ENCODE measurements around the gene MRGPRX1.
"Not testable (repeated sequence)": the region's sequence is repeated elsewhere in the genome, so short reads cannot be mapped to it uniquely, and the experiment has no call there.

The MRGPRX1 gene

GRCh38 chr11:18934195-18934814 is 4.9 kb downstream of the MRGPRX1 start:
- no peak overlapping the region for H3K27ac ChIP-seq (ENCODE audit: low read depth, low read length)
- H3K9me3 ChIP-seq (ENCODE audit: control insufficient read depth, insufficient read depth, low read length): no peaks in the 10 kb centered on the region
- H3K4me1 ChIP-seq (ENCODE audit: control insufficient read depth, insufficient read depth, low read length): peaks cover 10% of the 10 kb centered on the region
- H3K36me3 ChIP-seq (ENCODE audit: control insufficient read depth, insufficient read depth, low read length): no peaks in the 10 kb centered on the region
- no peak overlapping the region for H3K4me3 ChIP-seq (ENCODE audit: low read depth, low read length)
- H3K9ac ChIP-seq (ENCODE audit: low read depth, low read length): no peak overlapping the region
- H3K27me3 ChIP-seq (ENCODE audit: control insufficient read depth, insufficient read depth, low read length): no peaks in the 10 kb centered on the region

GRCh38 chr11:18927550-18928322 is 11.5 kb downstream of the MRGPRX1 start:
- no peaks in the 10 kb centered on the region for H3K27me3 ChIP-seq (ENCODE audit: control insufficient read depth, insufficient read depth, low read length)
- no peak overlapping the region for H3K27ac ChIP-seq (ENCODE audit: low read depth, low read length)
- no peaks in the 10 kb centered on the region for H3K36me3 ChIP-seq (ENCODE audit: control insufficient read depth, insufficient read depth, low read length)
- no peaks in the 10 kb centered on the region for H3K9me3 ChIP-seq (ENCODE audit: control insufficient read depth, insufficient read depth, low read length)
- no peak overlapping the region for H3K9ac ChIP-seq (ENCODE audit: low read depth, low read length)
- H3K4me1 ChIP-seq (ENCODE audit: control insufficient read depth, insufficient read depth, low read length): no peaks in the 10 kb centered on the region
- no peak overlapping the region for H3K4me3 ChIP-seq (ENCODE audit: low read depth, low read length)

- not testable (repeated sequence) for H3K9ac ChIP-seq (ENCODE audit: low read depth, low read length); H3K4me1 ChIP-seq (ENCODE audit: control insufficient read depth, insufficient read depth, low read length); H3K27me3 ChIP-seq (ENCODE audit: control insufficient read depth, insufficient read depth, low read length); H3K9me3 ChIP-seq (ENCODE audit: control insufficient read depth, insufficient read depth, low read length); H3K27ac ChIP-seq (ENCODE audit: low read depth, low read length); H3K4me3 ChIP-seq (ENCODE audit: low read depth, low read length); H3K36me3 ChIP-seq (ENCODE audit: control insufficient read depth, insufficient read depth, low read length)
Measured at GRCh38 chr11:18925426-18925825, 13.8 kb downstream of the MRGPRX1 start.

GRCh38 chr11:18912883-18913282 is 26.3 kb downstream of the MRGPRX1 start:
- H3K27me3 ChIP-seq (ENCODE audit: control insufficient read depth, insufficient read depth, low read length): no peaks in the 10 kb centered on the region
- H3K4me1 ChIP-seq (ENCODE audit: control insufficient read depth, insufficient read depth, low read length): no peaks in the 10 kb centered on the region
- no peaks in the 10 kb centered on the region for H3K9me3 ChIP-seq (ENCODE audit: control insufficient read depth, insufficient read depth, low read length)
- no peak overlapping the region for H3K9ac ChIP-seq (ENCODE audit: low read depth, low read length)
- no peaks in the 10 kb centered on the region for H3K36me3 ChIP-seq (ENCODE audit: control insufficient read depth, insufficient read depth, low read length)
- H3K27ac ChIP-seq (ENCODE audit: low read depth, low read length): no peak overlapping the region
- no peak overlapping the region for H3K4me3 ChIP-seq (ENCODE audit: low read depth, low read length)

- H3K9me3 ChIP-seq (ENCODE audit: control insufficient read depth, insufficient read depth, low read length): no peaks in the 10 kb centered on the region
- no peaks in the 10 kb centered on the region for H3K27me3 ChIP-seq (ENCODE audit: control insufficient read depth, insufficient read depth, low read length)
- H3K27ac ChIP-seq (ENCODE audit: low read depth, low read length): no peak overlapping the region
- no peak overlapping the region for H3K4me3 ChIP-seq (ENCODE audit: low read depth, low read length)
- H3K9ac ChIP-seq (ENCODE audit: low read depth, low read length): no peak overlapping the region
- H3K36me3 ChIP-seq (ENCODE audit: control insufficient read depth, insufficient read depth, low read length): no peaks in the 10 kb centered on the region
- H3K4me1 ChIP-seq (ENCODE audit: control insufficient read depth, insufficient read depth, low read length): no peaks in the 10 kb centered on the region
Measured at GRCh38 chr11:18907391-18907790, 31.8 kb downstream of the MRGPRX1 start.

- H3K36me3 ChIP-seq (ENCODE audit: control insufficient read depth, insufficient read depth, low read length); H3K9ac ChIP-seq (ENCODE audit: low read depth, low read length); H3K4me1 ChIP-seq (ENCODE audit: control insufficient read depth, insufficient read depth, low read length); H3K4me3 ChIP-seq (ENCODE audit: low read depth, low read length); H3K9me3 ChIP-seq (ENCODE audit: control insufficient read depth, insufficient read depth, low read length); H3K27me3 ChIP-seq (ENCODE audit: control insufficient read depth, insufficient read depth, low read length): not testable (repeated sequence)
- peak overlapping the region; percentile 51 for H3K27ac ChIP-seq (ENCODE audit: low read depth, low read length)
Measured at GRCh38 chr11:18900637-18901036, 38.6 kb downstream of the MRGPRX1 start.

- not testable (repeated sequence) for H3K27me3 ChIP-seq (ENCODE audit: control insufficient read depth, insufficient read depth, low read length); H3K4me3 ChIP-seq (ENCODE audit: low read depth, low read length); H3K27ac ChIP-seq (ENCODE audit: low read depth, low read length); H3K9me3 ChIP-seq (ENCODE audit: control insufficient read depth, insufficient read depth, low read length); H3K9ac ChIP-seq (ENCODE audit: low read depth, low read length); H3K36me3 ChIP-seq (ENCODE audit: control insufficient read depth, insufficient read depth, low read length); H3K4me1 ChIP-seq (ENCODE audit: control insufficient read depth, insufficient read depth, low read length)
Measured at GRCh38 chr11:18900151-18900611, 39.0 kb downstream of the MRGPRX1 start.

- H3K27ac ChIP-seq (ENCODE audit: low read depth, low read length); H3K4me1 ChIP-seq (ENCODE audit: control insufficient read depth, insufficient read depth, low read length); H3K27me3 ChIP-seq (ENCODE audit: control insufficient read depth, insufficient read depth, low read length); H3K9me3 ChIP-seq (ENCODE audit: control insufficient read depth, insufficient read depth, low read length); H3K4me3 ChIP-seq (ENCODE audit: low read depth, low read length); H3K9ac ChIP-seq (ENCODE audit: low read depth, low read length); H3K36me3 ChIP-seq (ENCODE audit: control insufficient read depth, insufficient read depth, low read length): not testable (repeated sequence)
Measured at GRCh38 chr11:18891712-18892111, 47.5 kb downstream of the MRGPRX1 start.

- Histone ChIP-seq H3K4me1 (ENCODE audit: control insufficient read depth, insufficient read depth, low read length) (no peaks in the 10 kb centered on the region), H3K9me3 (ENCODE audit: control insufficient read depth, insufficient read depth, low read length) (no peaks in the 10 kb centered on the region), H3K27ac (ENCODE audit: low read depth, low read length) (no peak overlapping the region), H3K9ac (ENCODE audit: low read depth, low read length) (no peak overlapping the region), H3K36me3 (ENCODE audit: control insufficient read depth, insufficient read depth, low read length) (no peaks in the 10 kb centered on the region), H3K27me3 (ENCODE audit: control insufficient read depth, insufficient read depth, low read length) (no peaks in the 10 kb centered on the region), H3K4me3 (ENCODE audit: low read depth, low read length) (no peak overlapping the region)
Measured at GRCh38 chr11:18890615-18891014, 48.6 kb downstream of the MRGPRX1 start.

Data from HUES48 (cell line).